GM12801 (cell line): ENCODE measurements around the gene ANAPC13.

Experiments used
- CTCF ChIP-seq: IDR thresholded peaks from one replicate; pipeline ENCODE4 v1.5.1; 2011; ENCODE audit warnings: control low read depth; ENCODE audit not compliant: insufficient read length; ENCODE audit errors: extremely low read depth

Gene ANAPC13

GRCh38 chr3:134473868-134474546 is 11.8 kb downstream of the ANAPC13 start:
- TF ChIP-seq CTCF, result no peak

- no peak for TF ChIP-seq CTCF
Measured at GRCh38 chr3:134472831-134473230, 13.0 kb downstream of the ANAPC13 start.

- no peak for TF ChIP-seq CTCF
Measured at GRCh38 chr3:134471521-134472193, 14.1 kb downstream of the ANAPC13 start.

- no peak for TF ChIP-seq CTCF
Measured at GRCh38 chr3:134468519-134468918, 17.3 kb downstream of the ANAPC13 start.

- no peak for TF ChIP-seq CTCF
Measured at GRCh38 chr3:134466331-134466730, 19.5 kb downstream of the ANAPC13 start.

GRCh38 chr3:134464689-134465365 is 21.0 kb downstream of the ANAPC13 start:
- no peak for TF ChIP-seq CTCF

- TF ChIP-seq CTCF, result no peak
Measured at GRCh38 chr3:134464064-134464688, 21.6 kb downstream of the ANAPC13 start.
